ENCODE results near the gene CCT5.
"Not testable (repeated sequence)": the region's sequence is repeated elsewhere in the genome, so short reads cannot be mapped to it uniquely, and the experiment has no call there.

The CCT5 gene

DNA sequence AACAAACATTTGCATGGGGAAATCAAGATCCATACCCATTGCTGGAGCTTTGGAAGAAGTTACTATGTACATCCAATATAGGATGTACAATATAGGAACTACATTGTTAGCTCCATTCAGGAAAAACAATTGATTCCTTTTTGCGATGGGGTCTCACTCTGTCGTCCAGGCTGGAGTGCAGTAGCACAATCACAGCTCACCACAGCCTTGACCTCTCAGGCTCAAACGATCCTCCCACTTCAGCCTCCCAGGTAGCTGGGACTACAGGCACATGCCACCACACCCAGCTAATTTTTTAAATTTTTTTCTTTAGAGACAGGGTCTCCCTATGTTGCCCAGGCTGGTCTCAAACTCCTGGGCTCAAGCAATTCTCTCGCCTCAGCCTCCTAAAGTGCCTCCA lies 2.9 kb upstream of the CCT5 start:
- DNase-seq: not testable (repeated sequence)

GRCh38 chr5:10248378-10249260 lies 1.5 kb upstream of the CCT5 start:
- DNase-seq: no peak

- peak; percentile 25 for DNase-seq
These were observed 761 bp downstream of the CCT5 start for GRCh38 chr5:10250806-10251276.

GRCh38 chr5:10251405-10251804 lies 1.3 kb downstream of the CCT5 start:
- no peak for DNase-seq

GRCh38 chr5:10253390-10253789 lies 3.3 kb downstream of the CCT5 start:
- DNase-seq: no peak

- DNase-seq: no peak
These were observed 4.6 kb downstream of the CCT5 start for GRCh38 chr5:10254686-10255085.

DNA sequence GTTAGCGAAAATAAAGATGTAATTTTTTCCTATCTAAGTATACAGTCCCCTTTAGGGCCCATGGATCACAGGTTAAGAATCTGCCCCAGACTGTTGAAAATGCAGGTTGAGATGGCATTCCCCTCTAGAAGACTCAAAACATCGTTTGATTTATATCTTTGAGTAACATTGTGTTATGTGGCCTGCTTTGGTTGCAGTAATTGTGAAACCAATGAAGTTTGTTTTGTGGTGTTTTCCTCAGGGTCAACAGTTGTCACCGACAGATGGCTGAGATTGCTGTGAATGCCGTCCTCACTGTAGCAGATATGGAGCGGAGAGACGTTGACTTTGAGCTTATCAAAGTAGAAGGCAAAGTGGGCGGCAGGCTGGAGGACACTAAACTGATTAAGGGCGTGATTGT lies 7.8 kb downstream of the CCT5 start:
- DNase-seq: no peak

GRCh38 chr5:10259899-10260298 lies 9.8 kb downstream of the CCT5 start:
- DNase-seq: no peak

DNA sequence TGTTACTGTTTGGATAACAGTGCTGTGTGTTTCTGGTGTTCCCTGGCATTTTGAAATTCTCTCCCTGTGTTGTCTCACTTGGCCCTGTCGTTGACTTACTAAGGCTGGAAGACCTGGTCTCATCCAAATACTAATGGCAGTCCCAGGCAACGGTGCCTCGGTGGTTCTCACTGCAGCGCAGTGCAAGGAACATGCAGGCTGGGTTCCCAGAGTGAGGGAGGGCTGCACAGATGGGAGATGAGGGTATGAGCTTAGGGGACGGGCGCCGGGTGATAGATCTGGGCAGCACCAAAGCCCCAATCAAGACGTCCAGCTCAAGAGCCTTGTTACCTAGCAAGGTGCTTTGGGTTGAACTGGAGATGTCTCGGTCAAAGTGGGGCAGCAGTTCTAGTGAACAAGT lies 11.0 kb downstream of the CCT5 start:
- no peak for DNase-seq

- DNase-seq: no peak
These were observed 12.2 kb downstream of the CCT5 start for GRCh38 chr5:10262121-10262774.

- DNase-seq: no peak
These were observed 12.9 kb downstream of the CCT5 start for GRCh38 chr5:10262995-10263394.

GRCh38 chr5:10264604-10265003 lies 14.5 kb downstream of the CCT5 start:
- DNase-seq: no peak

- no peak for DNase-seq
These were observed 15.4 kb downstream of the CCT5 start for GRCh38 chr5:10265245-10266109.

DNA sequence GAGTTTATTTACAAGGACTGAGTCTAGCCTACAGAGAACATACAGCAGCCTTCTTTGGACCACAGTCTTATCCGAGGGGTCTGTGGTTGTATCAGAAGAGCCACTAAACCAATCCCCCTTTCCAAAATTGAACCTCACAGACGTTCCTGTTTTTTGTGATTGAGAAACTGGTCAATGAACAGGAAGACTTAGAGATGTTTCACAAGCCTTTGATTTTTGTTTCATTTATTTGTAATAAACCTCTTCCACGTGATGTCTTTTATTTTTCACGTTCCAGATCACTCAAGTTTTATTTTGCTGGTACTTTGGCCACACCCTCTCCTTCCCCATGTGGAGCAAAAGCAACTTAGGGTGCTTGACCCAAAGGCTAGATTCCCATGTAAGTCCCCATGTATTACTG lies 16.1 kb downstream of the CCT5 start:
- DNase-seq: no peak

DNA sequence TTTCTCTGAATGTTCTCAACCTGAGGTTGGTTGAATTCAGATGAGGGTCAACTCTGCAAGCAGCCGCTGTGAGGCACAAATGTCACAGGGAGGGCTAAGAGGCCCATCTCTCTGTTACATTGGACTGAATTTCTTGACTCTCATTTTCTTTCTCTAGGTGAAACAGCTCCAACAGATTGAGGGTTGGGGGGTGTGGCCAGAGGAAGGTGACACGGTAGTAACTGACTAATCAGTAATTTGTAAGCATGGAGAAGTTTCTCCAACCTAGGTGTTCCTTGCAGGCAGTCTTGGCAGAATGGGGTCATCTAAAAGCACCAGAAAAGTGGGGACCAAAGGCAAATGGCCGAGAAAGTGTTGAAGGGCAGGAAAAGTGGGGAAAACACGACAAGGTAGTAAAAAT lies 16.8 kb downstream of the CCT5 start:
- DNase-seq: no peak

DNA sequence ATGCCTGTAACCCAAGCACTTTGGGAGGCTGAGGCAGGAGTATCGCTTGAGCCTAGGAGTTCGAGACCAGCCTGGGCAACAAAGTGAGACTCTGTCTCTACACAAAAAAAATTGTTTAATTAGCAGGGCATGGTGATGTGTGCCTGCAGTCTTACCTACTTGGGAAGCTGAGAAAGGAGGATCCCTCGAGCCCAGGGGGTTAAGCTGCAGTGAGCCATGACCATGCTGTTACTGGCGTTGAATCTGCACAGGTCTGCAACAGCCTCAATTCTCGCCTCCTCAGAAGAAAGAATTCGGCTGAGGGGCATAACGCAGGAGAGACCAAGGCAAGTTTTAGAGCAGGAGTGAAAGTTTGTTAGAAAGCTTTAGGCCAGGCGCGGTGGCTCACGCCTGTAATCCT lies 18.0 kb downstream of the CCT5 start:
- no peak for DNase-seq

DNA sequence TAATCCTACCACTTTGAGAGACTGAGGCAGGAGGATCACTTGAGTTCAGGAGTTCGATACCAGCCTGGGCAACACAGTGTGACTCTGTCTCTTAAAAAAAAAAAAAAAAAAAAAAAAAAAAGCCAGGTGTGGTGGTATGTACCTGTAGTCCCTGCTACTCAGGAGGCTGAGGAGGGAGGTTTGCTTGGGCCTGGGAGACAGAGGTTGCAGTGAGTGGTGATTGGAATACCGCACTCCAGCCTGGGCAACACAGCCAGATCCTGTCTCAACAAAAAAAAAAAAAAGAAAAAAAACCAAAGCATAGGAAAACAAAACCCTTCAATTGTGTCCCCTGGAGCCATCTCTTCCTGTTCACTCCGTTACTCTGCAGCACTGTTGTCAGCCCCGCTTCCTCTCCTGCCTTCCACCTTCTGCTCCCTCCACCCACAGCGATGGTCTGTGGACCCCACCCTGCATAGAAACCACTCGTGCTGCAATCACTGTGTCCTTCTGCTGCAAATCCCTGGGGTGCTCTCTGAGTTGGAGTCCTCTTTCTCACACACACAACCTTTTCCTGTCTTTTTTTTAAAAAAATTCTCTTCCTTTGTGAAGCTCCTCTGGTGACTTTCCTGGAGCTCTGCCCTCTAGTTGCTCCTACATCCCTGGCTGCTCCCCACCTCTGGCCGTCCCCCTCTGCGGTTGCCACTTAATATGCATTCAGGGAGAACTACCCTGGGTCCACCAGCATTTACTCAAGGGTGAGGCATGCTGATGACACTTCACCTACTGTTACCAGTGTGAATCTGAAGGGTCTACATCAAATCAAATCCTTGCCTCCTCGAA lies 22.2 kb downstream of the CCT5 start:
- DNase-seq: no peak

GRCh38 chr5:10272875-10273209 lies 22.8 kb downstream of the CCT5 start:
- DNase-seq: not testable (repeated sequence)

DNA sequence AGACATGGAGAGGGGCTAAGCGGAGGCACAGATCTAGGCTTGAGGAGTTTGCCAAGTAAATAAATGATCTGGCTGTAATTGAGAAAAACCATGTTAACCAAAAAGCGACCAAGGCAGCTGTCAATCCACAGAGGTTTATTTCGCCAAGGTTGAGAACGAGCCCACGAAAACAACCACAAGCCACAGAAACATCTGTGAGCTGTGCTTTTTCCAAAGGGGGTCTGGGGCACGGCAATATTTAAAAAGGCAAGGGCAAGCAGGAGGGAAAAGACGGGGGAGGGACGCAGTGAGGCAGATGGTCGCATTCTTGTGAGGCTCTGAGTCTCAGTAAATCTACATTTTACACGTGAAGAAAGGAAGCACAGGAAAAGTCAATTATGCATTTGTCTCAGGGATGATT lies 25.4 kb downstream of the CCT5 start:
- DNase-seq: no peak

GRCh38 chr5:10275991-10276390 lies 25.9 kb downstream of the CCT5 start:
- no peak for DNase-seq

DNA sequence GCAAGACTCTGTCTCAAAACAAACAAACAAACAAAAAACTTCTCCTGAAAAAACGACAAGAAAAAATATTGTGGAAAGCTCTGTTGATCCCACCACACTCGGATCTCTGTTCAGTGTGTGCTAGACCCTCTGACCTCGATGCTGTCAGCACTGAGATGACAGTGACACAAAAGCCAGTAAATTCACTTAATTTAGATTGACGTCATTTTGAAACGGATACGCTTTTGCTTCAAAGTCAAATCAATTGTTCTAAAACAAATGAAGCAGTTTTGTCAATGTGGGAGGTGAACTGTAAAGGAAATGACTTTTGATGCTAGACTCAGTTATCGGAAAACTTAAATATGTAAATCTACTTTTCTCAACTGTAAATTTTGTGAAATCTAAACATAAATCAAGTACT lies 26.6 kb downstream of the CCT5 start:
- no peak for DNase-seq

- no peak for DNase-seq
These were observed 27.9 kb downstream of the CCT5 start for GRCh38 chr5:10277773-10278630.

Measured in CD4-positive, alpha-beta T cell treated with Interleukin-21 for 1 hour (primary cell).